PC-3 (cell line): ENCODE results near the gene TMEM132D. TPM values are rescaled to one million over a fixed set of nuclear protein-coding genes. Genes with fewer than 3 reads are reported as not detected.

Experiments used
- ATAC-seq: fragments of 200-7000 bp; cut with Tn5 transposase; 2 replicates; pipeline ENCODE4 v1.9.1; 2020; ENCODE audit warnings: mild to moderate bottlenecking, moderate library complexity
- BruUV-seq: library from RNA; stranded (reverse); fragments of 400-500 nt; replicated peaks from 2 replicates; lab custom pipeline; 2021; lab: Mats Ljungman, UMichigan
- CTCF ChIA-PET: fragments of 300-600 bp; sonication (Branson Sonifier 250); formaldehyde crosslinking; loops from one replicate; lab custom pipeline; 2022; ENCODE audit warnings: antibody characterized with exemption; lab: Charles Lee
- POLR2A ChIA-PET: fragments of 300-600 bp; sonication (Branson Sonifier 250); formaldehyde crosslinking; loops from one replicate; lab custom pipeline; 2022; ENCODE audit warnings: antibody characterized with exemption; ENCODE audit not compliant: unreplicated experiment; lab: Charles Lee
- DNase-seq: peaks from one replicate; pipeline ENCODE4 v3.0.0-alpha.2; 2015
- H2AFZ ChIP-seq: fragments of 300-600 bp; sonication (generic); 2 replicates; pipeline ENCODE4 v1.6.0; 2016; ENCODE audit warnings: antibody characterized with exemption, low read length
- H3F3A ChIP-seq: fragments of 300-600 bp; sonication (generic); one replicate; pipeline ENCODE4 v1.6.0; 2017; ENCODE audit warnings: antibody characterized with exemption, low read length, control low read depth, mild to moderate bottlenecking; ENCODE audit not compliant: unreplicated experiment
- H3K27ac ChIP-seq: fragments of 300-600 bp; sonication (generic); 2 replicates; pipeline ENCODE4 v1.5.1; 2016; ENCODE audit warnings: mild to moderate bottlenecking, low read length
- H3K27me3 ChIP-seq: fragments of 300-600 bp; sonication (generic); 2 replicates; pipeline ENCODE4 v1.6.1; 2016; ENCODE audit warnings: low read length, mixed read lengths
- H3K36me3 ChIP-seq: fragments of 300-600 bp; sonication (generic); 2 replicates; pipeline ENCODE4 v1.6.1; 2016; ENCODE audit warnings: low read depth, mixed run types, low read length, mixed read lengths
- H3K4me1 ChIP-seq: fragments of 300-600 bp; sonication (generic); 2 replicates; pipeline ENCODE4 v1.5.1; 2016; ENCODE audit warnings: low read length; ENCODE audit not compliant: insufficient read depth
- H3K4me2 ChIP-seq: fragments of 300-600 bp; sonication (generic); 2 replicates; pipeline ENCODE4 v1.6.0; 2016; ENCODE audit warnings: low read length
- H3K4me3 ChIP-seq: fragments of 300-600 bp; sonication (generic); 2 replicates; pipeline ENCODE4 v1.5.1; 2016; ENCODE audit warnings: mild to moderate bottlenecking, low read length, mixed read lengths
- H3K79me2 ChIP-seq: fragments of 300-600 bp; sonication (generic); 2 replicates; pipeline ENCODE4 v1.6.1; 2017; ENCODE audit warnings: low read length, mixed read lengths
- H3K9ac ChIP-seq: fragments of 300-600 bp; sonication (generic); 2 replicates; pipeline ENCODE4 v1.6.0; 2016; ENCODE audit warnings: mild to moderate bottlenecking, low read length
- H3K9me2 ChIP-seq: fragments of 300-600 bp; sonication (generic); replicated peaks from 2 replicates; pipeline ENCODE4 v1.6.1; 2016; ENCODE audit warnings: mixed run types, low read length, mixed read lengths
- H3K9me3 ChIP-seq: fragments of 300-600 bp; sonication (generic); 2 replicates; pipeline ENCODE4 v1.6.1; 2016; ENCODE audit warnings: low read length, mixed read lengths
- H4K20me1 ChIP-seq: fragments of 300-600 bp; sonication (generic); 2 replicates; pipeline ENCODE4 v1.6.1; 2016; ENCODE audit warnings: low read length, mixed read lengths
- CTCF ChIP-seq: fragments of 300-600 bp; sonication (generic); conservative IDR thresholded peaks from 2 replicates; pipeline ENCODE4 v1.5.1; 2017; ENCODE audit warnings: antibody characterized with exemption, low read depth, mild to moderate bottlenecking, low read length
- EZH2 ChIP-seq: fragments of 300-600 bp; sonication (generic); IDR thresholded peaks from one replicate; pipeline ENCODE4 v1.6.1; 2017; ENCODE audit warnings: antibody characterized with exemption, mild to moderate bottlenecking, low read length; ENCODE audit not compliant: unreplicated experiment
- EZH2phosphoT487 ChIP-seq: fragments of 300-600 bp; sonication (generic); IDR thresholded peaks from 2 replicates; pipeline ENCODE4 v1.6.1; 2018; ENCODE audit warnings: mild to moderate bottlenecking, antibody characterized with exemption, low read length, borderline replicate concordance
- intact Hi-C: fragments of 100-400 bp; cut with micrococcal nuclease; formaldehyde crosslinking; loops from 2 replicates; pipeline ENCODE4 v1.9.0; 2023
- total RNA-seq: library from RNA; depleted of rRNA; stranded (reverse); fragments of >200 nt; gene quantifications from 2 replicates; pipeline ENCODE4 v1.2.3, GENCODE V29; 2014

TMEM132D gene
- total RNA-seq, 1 experiment from 2014 or later = not detected

- TF ChIP-seq CTCF (no peak), EZH2 (no peak), EZH2phosphoT487 (no peak)
- Histone ChIP-seq H4K20me1 (no peaks in the 10 kb centered on the region), H3K4me2 (no peak overlapping the region), H3K4me3 (no peak overlapping the region), H3K36me3 (no peaks in the 10 kb centered on the region), H3F3A (no peaks in the 10 kb centered on the region), H3K4me1 (no peaks in the 10 kb centered on the region), H3K9ac (no peak overlapping the region), H3K9me2 (no peaks in the 10 kb centered on the region), H3K27me3 (peaks cover 43% of the 10 kb centered on the region), H3K27ac (no peak overlapping the region), H2AFZ (no peak overlapping the region), H3K9me3 (no peaks in the 10 kb centered on the region; the same call in 1 of the 2 replicates), H3K79me2 (no peaks in the 10 kb centered on the region)
- BruUV-seq = no TSS peak
- intact Hi-C loops = no loop called here
- DNase-seq (no peak), ATAC-seq (no peak)
- POLR2A ChIA-PET = no interaction called here
- CTCF ChIA-PET = no interaction called here
Measured at GRCh38 chr12:129870796-129871195, 33.0 kb downstream of the TMEM132D start.

- H3K4me3 ChIP-seq = no peak overlapping the region
- DNase-seq (no peak), ATAC-seq (no peak)
- no peaks in the 10 kb centered on the region; the same call in 1 of the 2 replicates for H3K9me3 ChIP-seq
- no peak overlapping the region for H3K9ac ChIP-seq
- ChIA-PET POLR2A (no interaction called here), CTCF (no interaction called here)
- intact Hi-C loops = no loop called here
- H3K27me3 ChIP-seq = peaks cover 39% of the 10 kb centered on the region
- H3K9me2 ChIP-seq = no peaks in the 10 kb centered on the region
- H3K4me1 ChIP-seq = no peaks in the 10 kb centered on the region
- no peaks in the 10 kb centered on the region for H3K79me2 ChIP-seq
- H4K20me1 ChIP-seq = no peaks in the 10 kb centered on the region
- no peak overlapping the region for H3K4me2 ChIP-seq
- no peaks in the 10 kb centered on the region for H3F3A ChIP-seq
- no TSS peak for BruUV-seq
- no peaks in the 10 kb centered on the region for H3K36me3 ChIP-seq
- H2AFZ ChIP-seq = no peak overlapping the region
- no peak overlapping the region for H3K27ac ChIP-seq
- TF ChIP-seq EZH2 (no peak), CTCF (no peak), EZH2phosphoT487 (no peak)
Measured at GRCh38 chr12:129870136-129870535, 33.7 kb downstream of the TMEM132D start.

GRCh38 chr12:129868575-129868974 lies 35.2 kb downstream of the TMEM132D start:
- DNase-seq (no peak), ATAC-seq (no peak)
- H3K27me3 ChIP-seq = peaks cover 33% of the 10 kb centered on the region
- ChIA-PET POLR2A (no interaction called here), CTCF (no interaction called here)
- H3F3A ChIP-seq = no peaks in the 10 kb centered on the region
- no TSS peak for BruUV-seq
- no peak overlapping the region for H2AFZ ChIP-seq
- H3K27ac ChIP-seq = no peak overlapping the region
- no peaks in the 10 kb centered on the region for H4K20me1 ChIP-seq
- H3K9me3 ChIP-seq = no peaks in the 10 kb centered on the region; the same call in 1 of the 2 replicates
- no peak overlapping the region for H3K4me2 ChIP-seq
- intact Hi-C loops = no loop called here
- TF ChIP-seq EZH2 = no peak
- TF ChIP-seq EZH2phosphoT487 = no peak
- TF ChIP-seq CTCF = no peak
- H3K9ac ChIP-seq = no peak overlapping the region
- no peaks in the 10 kb centered on the region for H3K79me2 ChIP-seq
- H3K4me3 ChIP-seq = no peak overlapping the region
- no peaks in the 10 kb centered on the region for H3K36me3 ChIP-seq
- H3K4me1 ChIP-seq = no peaks in the 10 kb centered on the region
- no peaks in the 10 kb centered on the region for H3K9me2 ChIP-seq
